22Rv1 (cell line): ENCODE results near the gene EIF4A2.

ENCODE experiments used
- ZFX ChIP-seq: fragments of 450-650 bp; IDR thresholded peaks from 2 replicates; pipeline ENCODE4 v1.6.1; 2017; ENCODE audit warnings: antibody characterized with exemption, borderline replicate concordance
- TF ChIP-seq, protein P1 (sequence below): fragments of 450-650 bp; IDR thresholded peaks from 2 replicates; pipeline ENCODE4 v1.5.1; 2017; ENCODE audit warnings: mild to moderate bottlenecking

DNA sequence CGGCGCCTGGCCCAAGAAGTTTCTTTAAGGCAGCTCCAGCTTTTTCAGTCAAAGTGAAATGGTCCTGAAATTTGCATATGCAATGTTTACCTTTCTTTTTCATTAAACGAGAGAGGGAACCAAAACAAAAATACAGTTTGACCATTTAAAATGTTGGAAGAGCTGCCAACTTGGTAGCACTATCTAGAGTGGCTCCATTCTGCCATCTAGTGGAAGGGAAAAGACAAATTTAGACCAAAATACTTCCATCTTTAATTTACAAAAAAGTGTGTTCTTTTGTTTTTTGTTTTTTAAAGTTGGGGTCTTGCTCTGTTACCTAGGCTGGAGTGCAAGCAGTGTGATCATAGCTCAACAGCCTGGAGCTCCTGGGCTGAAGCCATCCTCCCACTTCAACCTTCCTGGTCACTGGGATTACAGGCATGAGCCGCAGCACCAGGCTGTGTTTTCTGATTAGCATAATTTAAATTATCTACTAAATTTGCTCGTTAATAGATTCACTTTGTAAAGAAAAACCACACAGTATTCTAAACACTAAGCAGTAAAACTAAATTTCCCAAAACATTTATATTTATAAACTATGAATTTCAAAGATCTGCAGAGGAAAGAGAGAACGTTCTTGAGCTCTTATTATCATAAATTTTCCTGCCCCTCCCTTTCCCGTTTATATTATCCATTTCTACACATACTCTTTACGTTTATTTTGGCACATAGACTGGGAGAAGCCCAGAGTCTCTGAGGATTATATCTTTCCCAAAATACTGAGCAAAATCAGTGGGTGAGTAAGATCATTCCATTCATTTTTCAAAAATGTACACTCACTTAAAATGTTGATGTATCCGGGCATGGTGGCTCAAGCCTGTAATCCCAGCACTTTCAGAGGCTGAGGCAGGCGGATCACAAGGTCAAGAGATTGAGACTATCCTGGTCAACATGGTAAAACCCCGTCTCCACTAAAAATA, 38.3 kb downstream of the EIF4A2 start:
- TF ChIP-seq, protein P1, sequence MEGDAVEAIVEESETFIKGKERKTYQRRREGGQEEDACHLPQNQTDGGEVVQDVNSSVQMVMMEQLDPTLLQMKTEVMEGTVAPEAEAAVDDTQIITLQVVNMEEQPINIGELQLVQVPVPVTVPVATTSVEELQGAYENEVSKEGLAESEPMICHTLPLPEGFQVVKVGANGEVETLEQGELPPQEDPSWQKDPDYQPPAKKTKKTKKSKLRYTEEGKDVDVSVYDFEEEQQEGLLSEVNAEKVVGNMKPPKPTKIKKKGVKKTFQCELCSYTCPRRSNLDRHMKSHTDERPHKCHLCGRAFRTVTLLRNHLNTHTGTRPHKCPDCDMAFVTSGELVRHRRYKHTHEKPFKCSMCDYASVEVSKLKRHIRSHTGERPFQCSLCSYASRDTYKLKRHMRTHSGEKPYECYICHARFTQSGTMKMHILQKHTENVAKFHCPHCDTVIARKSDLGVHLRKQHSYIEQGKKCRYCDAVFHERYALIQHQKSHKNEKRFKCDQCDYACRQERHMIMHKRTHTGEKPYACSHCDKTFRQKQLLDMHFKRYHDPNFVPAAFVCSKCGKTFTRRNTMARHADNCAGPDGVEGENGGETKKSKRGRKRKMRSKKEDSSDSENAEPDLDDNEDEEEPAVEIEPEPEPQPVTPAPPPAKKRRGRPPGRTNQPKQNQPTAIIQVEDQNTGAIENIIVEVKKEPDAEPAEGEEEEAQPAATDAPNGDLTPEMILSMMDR: peak; percentile 90
- TF ChIP-seq ZFX: no peak
